ENCODE results near the gene MUC5B.

- TF ChIP-seq CTCF (IDR thresholded peaks at IDR 0.05), result no peak
- no peak for TF ChIP-seq POLR2A (IDR thresholded peaks at IDR 0.05)
- no peak for TF ChIP-seq EP300 (IDR thresholded peaks at IDR 0.05)
Measured at GRCh38 chr11:1223346-1224110, 662 bp downstream of the MUC5B start.

Data from ovary (tissue), 3 donors.